Left hindlimb (tissue), 1 donor: ENCODE measurements around the gene APBA1.

Experiments used
- DNase-seq: peaks from one replicate; pipeline ENCODE4 v3.0.0-alpha.2; 2018

APBA1 gene

GRCh38 chr9:69516353-69517322, 155.5 kb downstream of the APBA1 start:
- DNase-seq: no peak

- DNase-seq: no peak
Observed at GRCh38 chr9:69515810-69516209, 156.4 kb downstream of the APBA1 start.

- DNase-seq: no peak
Observed at GRCh38 chr9:69513141-69513820, 158.9 kb downstream of the APBA1 start.

GRCh38 chr9:69504058-69504457, 168.1 kb downstream of the APBA1 start:
- no peak for DNase-seq

GRCh38 chr9:69502671-69503301, 169.4 kb downstream of the APBA1 start:
- DNase-seq: no peak

GRCh38 chr9:69500896-69501295, 171.3 kb downstream of the APBA1 start:
- no peak for DNase-seq

- DNase-seq: no peak
Observed at GRCh38 chr9:69499959-69500358, 172.2 kb downstream of the APBA1 start.

- no peak for DNase-seq
Observed at GRCh38 chr9:69499407-69499806, 172.8 kb downstream of the APBA1 start.

- DNase-seq: no peak
Observed at GRCh38 chr9:69498470-69498869, 173.7 kb downstream of the APBA1 start.

- no peak for DNase-seq
Observed at GRCh38 chr9:69497816-69498215, 174.4 kb downstream of the APBA1 start.

GRCh38 chr9:69496846-69497450, 175.2 kb downstream of the APBA1 start:
- DNase-seq: no peak

GRCh38 chr9:69495296-69495695, 176.9 kb downstream of the APBA1 start:
- DNase-seq: no peak

- no peak for DNase-seq
Observed at GRCh38 chr9:69494763-69495162, 177.4 kb downstream of the APBA1 start.

- DNase-seq: no peak
Observed at GRCh38 chr9:69494208-69494607, 178.0 kb downstream of the APBA1 start.

GRCh38 chr9:69486498-69486897, 185.7 kb downstream of the APBA1 start:
- DNase-seq: no peak

- no peak for DNase-seq
Observed at GRCh38 chr9:69485466-69485865, 186.7 kb downstream of the APBA1 start.

- DNase-seq: no peak
Observed at GRCh38 chr9:69483886-69484422, 188.2 kb downstream of the APBA1 start.

- no peak for DNase-seq
Observed at GRCh38 chr9:69476797-69477196, 195.4 kb downstream of the APBA1 start.

GRCh38 chr9:69476016-69476415, 196.2 kb downstream of the APBA1 start:
- DNase-seq: no peak

- DNase-seq: no peak
Observed at GRCh38 chr9:69474821-69475220, 197.3 kb downstream of the APBA1 start.

- DNase-seq: no peak
Observed at GRCh38 chr9:69472101-69472620, 200.0 kb downstream of the APBA1 start.

- no peak for DNase-seq
Observed at GRCh38 chr9:69471433-69471832, 200.7 kb downstream of the APBA1 start.
